Endometrial microvascular endothelial cells (primary cell): Measurements from ENCODE around the gene SLC19A1. TPM values are rescaled to one million over a fixed set of nuclear protein-coding genes. Genes with fewer than 3 reads are reported as not detected.
"Not testable (repeated sequence)": the region's sequence is repeated elsewhere in the genome, so short reads cannot be mapped to it uniquely, and the experiment has no call there.

ENCODE experiments used
- in situ Hi-C: cut with HindIII; loops from 2 replicates; pipeline ENCODE4 v1.10.0; 2017; ENCODE audit warnings: low sequenced_read_pairs, low pct_unique_long_range_greater_than_20kb; ENCODE audit errors: inconsistent ontology term
- total RNA-seq: library from RNA; depleted of rRNA; stranded (reverse); fragments of >200 nt; gene quantifications from one replicate; pipeline ENCODE4 v1.2.3, GENCODE V29; 2015; ENCODE audit errors: inconsistent ontology term

SLC19A1 gene
- total RNA-seq, 1 donor from 2014 or later = 32.3 TPM

DNA sequence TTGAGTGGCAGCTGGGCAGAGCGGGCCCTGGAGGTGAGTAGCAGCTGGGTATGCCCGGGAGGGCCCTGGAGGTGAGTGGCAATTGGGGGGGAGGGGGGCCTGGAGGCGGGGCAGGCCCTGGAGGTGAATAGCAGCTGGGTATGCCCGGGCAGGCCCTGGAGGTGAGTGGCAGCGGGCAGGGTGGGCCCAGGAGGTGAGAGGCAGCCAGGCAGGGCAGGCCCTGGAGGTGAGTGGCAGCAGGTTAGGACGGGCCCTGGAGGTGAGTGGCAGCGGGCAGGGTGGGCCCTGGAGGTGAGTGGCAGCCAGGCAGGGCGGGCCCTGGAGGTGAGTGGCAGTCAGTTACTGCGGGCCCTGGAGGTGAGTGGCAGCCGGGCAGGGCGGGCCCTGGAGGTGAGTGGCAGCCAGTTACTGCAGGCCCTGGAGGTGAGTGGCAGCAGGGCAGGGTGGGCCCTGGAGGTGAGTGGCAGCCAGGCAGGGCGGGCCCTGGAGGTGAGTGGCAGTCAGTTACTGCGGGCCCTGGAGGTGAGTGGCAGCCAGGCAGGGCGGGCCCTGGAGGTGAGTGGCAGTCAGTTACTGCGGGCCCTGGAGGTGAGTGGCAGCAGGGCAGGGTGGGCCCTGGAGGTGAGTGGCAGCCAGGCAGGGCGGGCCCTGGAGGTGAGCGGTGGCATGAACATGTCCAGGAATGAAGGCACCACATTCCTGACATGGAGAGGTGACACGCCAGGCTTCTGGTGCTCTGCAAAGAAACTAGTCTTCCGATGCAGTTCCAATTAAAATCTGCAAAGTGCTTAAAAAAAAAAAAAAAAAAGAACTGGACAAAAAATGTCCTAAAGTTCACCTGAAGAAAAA is 14.9 kb downstream of the SLC19A1 start:
- in situ Hi-C loops = not testable (repeated sequence)

DNA sequence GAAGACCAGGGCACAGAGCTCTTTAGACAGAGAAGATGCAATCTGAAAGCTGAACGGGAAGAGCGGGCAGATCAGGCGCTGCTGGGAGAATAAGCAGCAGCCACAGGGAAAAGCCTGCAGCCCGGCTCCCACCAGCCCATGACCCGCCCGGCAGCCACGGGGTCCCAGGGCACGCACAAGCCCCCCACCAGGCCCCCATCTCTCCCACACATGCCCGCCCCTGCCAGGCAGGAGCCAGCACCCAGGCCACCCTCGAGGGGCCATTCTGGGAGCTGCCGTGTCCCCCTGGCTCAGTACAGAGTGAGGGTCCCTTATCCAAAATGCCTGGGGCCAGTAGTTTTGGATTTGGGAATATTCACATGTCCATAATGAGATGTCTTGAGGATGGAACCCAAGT is 16.3 kb downstream of the SLC19A1 start:
- in situ Hi-C loops = no loop called here

- in situ Hi-C loops = no loop called here
These were observed 16.9 kb downstream of the SLC19A1 start for GRCh38 chr21:45525153-45525909.

DNA sequence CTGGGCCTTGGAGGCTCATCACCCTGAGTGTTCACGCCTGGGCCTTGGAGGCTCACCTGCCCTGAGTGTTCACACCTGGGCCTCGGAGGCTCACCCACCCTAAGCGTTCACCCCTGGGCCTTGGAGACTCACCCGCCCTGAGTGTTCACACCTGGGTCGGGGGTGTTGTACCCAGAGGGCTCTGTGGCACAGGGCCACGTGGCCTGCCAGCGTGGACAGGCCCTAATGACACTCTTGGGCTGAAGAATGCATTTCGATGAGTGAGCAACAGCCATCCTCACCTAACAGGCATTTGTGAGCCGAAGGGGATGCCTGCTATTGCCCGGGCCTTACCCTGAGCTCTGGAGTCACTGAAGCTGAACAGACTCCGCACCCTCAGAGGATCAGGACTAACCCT is 17.5 kb downstream of the SLC19A1 start:
- in situ Hi-C loops = no loop called here

DNA sequence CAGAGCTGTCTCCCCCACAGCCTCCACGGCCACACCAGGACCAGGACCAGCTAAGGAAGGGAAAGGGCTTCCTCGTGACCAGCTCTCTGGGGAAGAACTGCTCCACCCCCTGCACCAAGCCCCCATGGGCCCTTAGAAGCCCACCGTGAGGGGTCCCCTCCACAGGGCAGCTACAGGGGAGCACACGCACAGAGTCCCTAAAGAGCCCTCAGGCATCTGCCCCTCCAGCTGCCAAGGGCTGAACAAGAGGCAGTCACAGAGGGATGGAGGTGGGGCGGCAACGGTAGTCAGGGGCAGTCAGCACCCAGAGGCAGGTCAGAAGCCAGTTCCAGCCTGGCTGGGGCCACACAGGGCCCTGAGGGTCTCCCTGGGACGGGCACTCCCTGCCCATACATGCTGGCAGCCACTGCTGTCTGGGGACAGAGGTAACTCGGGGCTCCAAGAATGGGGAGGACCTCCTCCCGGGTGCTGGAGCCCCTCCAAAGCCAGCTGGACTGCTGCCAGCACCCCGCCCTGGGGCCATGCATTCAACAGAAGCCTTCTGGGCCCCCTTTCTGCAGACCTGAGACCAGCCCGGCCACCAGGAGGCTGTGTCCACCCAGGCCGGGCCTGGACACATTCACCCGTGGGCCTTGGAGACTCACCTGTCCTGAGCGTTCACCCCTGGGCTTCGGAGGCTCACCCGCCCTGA is 18.7 kb downstream of the SLC19A1 start:
- in situ Hi-C loops = no loop called here

DNA sequence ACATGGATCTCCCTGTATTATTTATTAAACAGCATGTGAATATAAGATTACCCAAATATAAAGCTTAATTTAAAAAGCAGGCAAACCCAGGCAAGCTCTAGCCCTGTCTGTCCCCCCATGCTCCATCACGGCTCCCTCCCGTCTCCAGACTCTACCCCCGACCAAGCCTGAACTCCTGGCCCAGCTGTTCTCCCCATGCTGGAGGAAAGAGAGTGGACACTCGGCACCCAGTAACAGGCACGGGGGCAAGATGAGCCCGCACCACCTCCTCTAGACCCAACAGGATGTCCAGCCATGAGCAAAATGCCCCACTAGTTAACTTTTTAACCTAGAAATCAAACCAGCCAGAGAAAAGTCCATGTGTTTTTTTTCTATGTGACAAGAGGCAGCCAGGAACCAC is 19.3 kb downstream of the SLC19A1 start:
- in situ Hi-C loops = no loop called here

GRCh38 chr21:45522381-45522780 is 19.9 kb downstream of the SLC19A1 start:
- in situ Hi-C loops = no loop called here

- in situ Hi-C loops = no loop called here
These were observed 21.0 kb downstream of the SLC19A1 start for GRCh38 chr21:45521241-45521640.

GRCh38 chr21:45519182-45519581 is 23.1 kb downstream of the SLC19A1 start:
- in situ Hi-C loops = no loop called here

GRCh38 chr21:45518742-45519141 is 23.5 kb downstream of the SLC19A1 start:
- in situ Hi-C loops = no loop called here

DNA sequence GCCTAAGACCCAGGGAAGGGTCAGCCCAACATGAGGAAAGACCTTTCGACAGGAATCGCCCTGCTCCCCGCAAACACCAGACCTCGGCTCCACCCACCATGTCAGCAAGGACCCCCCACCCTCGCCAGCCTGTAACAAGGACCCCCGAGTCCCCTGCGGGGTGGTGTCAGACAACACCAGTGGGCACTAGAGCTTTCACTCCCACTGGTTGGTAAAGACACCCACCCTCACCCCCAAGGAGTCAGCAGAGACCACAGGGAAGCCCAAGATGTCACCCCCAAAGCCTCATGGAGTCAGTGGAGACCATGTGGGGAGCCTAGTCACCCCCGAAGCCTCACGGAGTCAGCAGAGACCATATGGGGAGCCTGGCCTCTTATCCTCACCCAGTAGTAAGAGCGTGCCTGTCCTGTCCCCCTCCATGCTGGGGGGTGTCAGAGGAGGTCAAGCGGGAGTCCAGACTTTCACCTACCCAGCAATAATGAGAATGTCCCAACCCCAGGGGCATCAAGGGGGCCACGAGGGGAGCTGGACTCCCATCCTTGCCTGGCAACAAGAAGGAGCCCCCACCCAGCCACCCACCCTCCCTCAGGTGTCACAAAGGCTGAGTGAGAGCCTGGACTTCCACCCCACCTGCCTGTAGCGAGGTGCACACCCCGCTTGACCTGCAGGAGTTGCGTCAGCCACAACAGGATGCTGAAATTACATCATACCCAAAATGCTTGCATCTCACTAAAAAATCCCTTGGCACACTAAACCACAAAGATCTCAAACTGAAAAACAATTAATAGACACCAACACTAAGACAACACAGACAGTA is 24.8 kb downstream of the SLC19A1 start:
- in situ Hi-C loops = no loop called here

- in situ Hi-C loops = no loop called here
These were observed 25.5 kb downstream of the SLC19A1 start for GRCh38 chr21:45516671-45517151.

DNA sequence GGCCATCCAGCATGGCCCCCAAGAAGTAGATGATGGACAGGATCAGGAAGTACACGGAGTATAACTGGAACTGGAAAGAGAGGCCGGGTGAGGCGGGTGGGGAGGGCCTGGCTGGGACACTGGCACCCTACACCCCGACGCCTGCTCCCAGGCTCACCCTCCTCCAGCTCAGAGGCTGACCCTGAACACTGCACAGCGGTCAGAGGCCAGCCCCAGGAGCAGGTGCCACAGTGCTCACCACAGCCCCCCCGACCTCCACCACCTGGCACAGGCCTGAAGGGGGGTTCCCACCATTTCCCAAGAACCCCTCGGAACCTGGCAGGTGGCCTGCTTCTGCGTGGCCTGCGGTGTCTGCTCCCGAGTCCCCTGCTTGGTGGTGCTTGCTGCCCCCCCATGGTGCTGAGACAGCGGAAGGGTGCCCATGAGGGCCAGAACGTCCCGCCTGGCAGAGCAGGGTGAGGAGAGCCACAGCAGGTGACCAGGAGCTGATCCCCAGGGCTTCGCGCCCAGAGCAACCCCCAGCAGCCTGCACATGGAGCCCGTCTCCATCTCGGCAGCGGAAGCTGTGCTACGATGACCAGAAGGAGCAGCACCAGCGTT is 26.1 kb downstream of the SLC19A1 start:
- in situ Hi-C loops = no loop called here

GRCh38 chr21:45515241-45516061 is 26.8 kb downstream of the SLC19A1 start:
- in situ Hi-C loops = no loop called here

DNA sequence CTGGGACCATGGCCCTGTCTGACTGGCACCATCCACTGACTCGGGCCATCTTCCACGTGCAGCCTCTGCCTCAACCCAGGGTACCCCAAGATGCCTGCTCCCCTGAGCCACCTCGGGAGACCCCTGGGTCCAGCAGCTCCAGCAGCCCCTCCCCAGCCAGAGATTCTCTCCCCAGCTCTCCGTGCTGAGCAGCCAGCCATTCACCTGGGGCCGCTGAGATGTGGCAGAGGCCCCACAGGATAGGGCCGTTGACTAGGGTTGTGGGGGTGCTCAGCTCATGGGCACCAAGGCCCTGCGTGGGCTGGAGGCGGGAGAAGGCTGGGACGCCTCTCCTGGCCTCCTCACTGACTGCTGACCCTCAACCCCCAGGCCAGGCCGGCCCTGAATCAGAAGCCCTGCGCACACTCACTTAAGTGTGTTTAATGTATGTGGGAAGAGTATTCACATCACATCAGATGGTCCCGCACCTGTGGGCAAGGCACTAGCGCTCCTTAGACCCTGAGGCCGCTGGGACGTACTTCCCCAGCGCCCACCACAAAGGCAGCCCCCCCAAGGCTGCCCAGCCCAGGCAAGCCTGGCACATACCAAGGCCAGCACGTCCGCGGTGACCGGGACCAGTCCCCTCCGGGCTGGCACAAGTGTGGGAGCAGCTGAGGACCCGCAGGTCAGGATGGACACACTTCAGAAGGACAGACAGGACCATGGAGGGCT is 27.8 kb downstream of the SLC19A1 start:
- in situ Hi-C loops = no loop called here

GRCh38 chr21:45513741-45514310 is 28.4 kb downstream of the SLC19A1 start:
- in situ Hi-C loops = no loop called here
